K562 (cell line): Measurements from ENCODE around the gene SP100. TPM values are rescaled to one million over a fixed set of nuclear protein-coding genes. Genes with fewer than 3 reads are reported as not detected.

Experiments used
- ATAC-seq: fragments of 200-7000 bp; cut with Tn5 transposase; 3 replicates; pipeline ENCODE4 v1.9.1; 2020; ENCODE audit warnings: moderate library complexity
- Bru-seq: library from RNA; stranded (reverse); fragments of 400-500 nt; gene quantifications from one replicate; lab custom pipeline; 2021; lab: Mats Ljungman, UMichigan
- BruChase-seq, 2 experiments: library from RNA; stranded (reverse); fragments of 400-500 nt; gene quantifications; one replicate each; lab custom pipeline; 2021; lab: Mats Ljungman, UMichigan
- BruUV-seq: library from RNA; stranded (reverse); fragments of 400-500 nt; replicated peaks from 2 replicates; lab custom pipeline; 2021; lab: Mats Ljungman, UMichigan
- CTCF ChIA-PET: fragments of 300-600 bp; formaldehyde crosslinking; extraction: SDS; loops from one replicate; lab custom pipeline; 2021; ENCODE audit warnings: low intra/inter-chr PET ratio; lab: Yijun Ruan, JAX
- POLR2A ChIA-PET: fragments of 300-600, 350-650 bp; sonication (Branson Sonifier 250); formaldehyde crosslinking; extraction: SDS; loops from one replicate; lab custom pipeline; 2021; ENCODE audit warnings: antibody characterized with exemption, inconsistent platforms; lab: Yijun Ruan, JAX
- DNase-seq, 4 experiments: peaks; one replicate each; pipeline versions ENCODE4 v3.0.0 to v3.0.0-alpha.2; 2011 to 2018; ENCODE audit warnings: low spot score in 3 of 4, mixed read lengths in 3 of 4; ENCODE audit errors: extremely low read depth in 1 of 4
- FAIRE-seq: peaks from 2 replicates; lab custom pipeline; 2011; peaks lifted over from hg19 to GRCh38; lab: Jason Lieb, UNC
- H2AFZ ChIP-seq: 2 replicates; pipeline ENCODE4 v1.6.0; 2011; ENCODE audit warnings: low read depth, low read length, control low read depth, inconsistent platforms
- H3K27ac ChIP-seq: fragments of 200-600 bp; 3 replicates; pipeline ENCODE4 v1.8.0; 2011; ENCODE audit warnings: low read depth, mild to moderate bottlenecking, control low read depth, inconsistent platforms, low read length, moderate library complexity, mixed read lengths; ENCODE audit errors: extremely low read depth
- H3K27me3 ChIP-seq, 2 experiments: fragments of 300-600 bp in 1 of 2; 2 replicates in 1 of 2; 3 replicates in 1 of 2; pipeline versions ENCODE4 v1.6.0 to v1.8.0; 2011; ENCODE audit warnings: inconsistent platforms in 2 of 2, low read length in 2 of 2, mild to moderate bottlenecking in 1 of 2, mixed read lengths in 1 of 2, moderate library complexity in 1 of 2; ENCODE audit not compliant: control insufficient read depth in 2 of 2, insufficient read depth in 2 of 2
- H3K36me3 ChIP-seq: fragments of 300-600 bp; 3 replicates; pipeline ENCODE4 v1.8.0; 2011; ENCODE audit warnings: mild to moderate bottlenecking, low read length, inconsistent platforms; ENCODE audit not compliant: control insufficient read depth, insufficient read depth
- H3K4me1 ChIP-seq, 2 experiments: fragments of 200-600 bp in 1 of 2; replicated peaks in 1 of 2; 2 replicates in 1 of 2; 3 replicates in 1 of 2; pipeline versions ENCODE4 v1.5.1 to v1.8.0; 2011; ENCODE audit warnings: inconsistent platforms in 2 of 2, low read length in 2 of 2, mild to moderate bottlenecking in 1 of 2, mixed read lengths in 1 of 2, moderate library complexity in 1 of 2; ENCODE audit not compliant: control insufficient read depth in 2 of 2, insufficient read depth in 2 of 2
- H3K4me2 ChIP-seq: 2 replicates; pipeline ENCODE4 v1.6.1; 2011; ENCODE audit warnings: low read length, control low read depth, inconsistent platforms, mixed read lengths; ENCODE audit not compliant: insufficient read depth
- H3K4me3 ChIP-seq: fragments of 200-600 bp; sonication (generic), shearing (Covaris generic); 2 replicates; pipeline ENCODE4 v1.5.1; 2016; ENCODE audit warnings: control low read depth, inconsistent platforms
- H3K79me2 ChIP-seq: fragments of 200-600 bp; 3 replicates; pipeline ENCODE4 v1.8.0; 2011; ENCODE audit warnings: low read length, inconsistent platforms; ENCODE audit not compliant: control insufficient read depth, insufficient read depth
- H3K9ac ChIP-seq, 2 experiments: 2 replicates each; pipeline versions ENCODE4 v1.6.0 to v1.6.1; 2011; ENCODE audit warnings: low read depth in 2 of 2, low read length in 2 of 2, control low read depth in 1 of 2, inconsistent platforms in 1 of 2, mild to moderate bottlenecking in 1 of 2, mixed read lengths in 1 of 2; ENCODE audit not compliant: insufficient read depth in 1 of 2
- H3K9me1 ChIP-seq: one replicate; pipeline ENCODE4 v1.6.0; 2011; ENCODE audit warnings: inconsistent platforms, mild to moderate bottlenecking, low read length, moderate library complexity; ENCODE audit not compliant: control insufficient read depth, insufficient read depth
- H3K9me3 ChIP-seq: replicated peaks from 2 replicates; pipeline ENCODE4 v1.5.1; 2011; ENCODE audit warnings: low read depth, low read length, inconsistent platforms; ENCODE audit not compliant: control insufficient read depth, insufficient read depth
- H4K20me1 ChIP-seq: replicated peaks from 2 replicates; pipeline ENCODE4 v1.6.1; 2011; ENCODE audit warnings: low read length, inconsistent platforms, mixed read lengths; ENCODE audit not compliant: control insufficient read depth, insufficient read depth
- DPF2 ChIP-seq: fragments of 450-650 bp; IDR thresholded peaks from 2 replicates; pipeline ENCODE4 v1.6.1; 2016
- FOSL1 ChIP-seq: fragments of 200-800 bp; sonication (Bioruptor generic); conservative IDR thresholded peaks from 2 replicates; pipeline ENCODE4 v1.6.1; 2016; ENCODE audit warnings: missing genetic modification characterization, missing compliant biosample characterization
- FOXK2 ChIP-seq, 2 experiments: fragments of 450-650 bp; IDR thresholded peaks in 1 of 2; conservative IDR thresholded peaks in 1 of 2; 2 replicates each; pipeline ENCODE4 v1.6.1; 2016; ENCODE audit warnings: low read depth in 2 of 2, mild to moderate bottlenecking in 1 of 2
- HDAC1 ChIP-seq, 2 experiments: fragments of 450-650 bp; IDR thresholded peaks; 2 replicates each; pipeline ENCODE4 v1.6.1; 2016 to 2017; ENCODE audit warnings: inconsistent platforms in 1 of 2, mild to moderate bottlenecking in 1 of 2, moderate library complexity in 1 of 2
- JUND ChIP-seq, 2 experiments: IDR thresholded peaks; 2 replicates in 1 of 2; 3 replicates in 1 of 2; pipeline ENCODE4 v1.6.1; 2011; ENCODE audit warnings: borderline replicate concordance in 2 of 2, low read depth in 2 of 2, low read length in 2 of 2, improper control_type of control experiment in 1 of 2, missing biosample characterization in 1 of 2, missing genetic modification characterization in 1 of 2, missing genetic modification reagents in 1 of 2
- MECOM ChIP-seq: fragments of 250-450 bp; sonication (Bioruptor Pico); IDR thresholded peaks from 2 replicates; pipeline ENCODE4 v1.8.0; 2022; ENCODE audit warnings: inconsistent platforms
- PHF20 ChIP-seq: fragments of 450-650 bp; IDR thresholded peaks from 2 replicates; pipeline ENCODE4 v1.6.1; 2018; ENCODE audit not compliant: partially characterized antibody
- POLR2B ChIP-seq: fragments of 450-650 bp; IDR thresholded peaks from 2 replicates; pipeline ENCODE4 v1.6.1; 2018; ENCODE audit warnings: low read depth; ENCODE audit not compliant: partially characterized antibody
- SIN3A ChIP-seq, 2 experiments: fragments of 150-350 bp in 1 of 2; IDR thresholded peaks; 2 replicates each; pipeline ENCODE4 v1.6.1; 2011 to 2016; ENCODE audit warnings: borderline replicate concordance in 2 of 2, low read depth in 2 of 2, low read length in 2 of 2, mild to moderate bottlenecking in 2 of 2, moderate library complexity in 2 of 2; ENCODE audit not compliant: control insufficient read depth in 1 of 2
- SP1 ChIP-seq: sonication (generic); formaldehyde crosslinking; IDR thresholded peaks from 2 replicates; pipeline ENCODE4 v1.8.1; 2022; ENCODE audit warnings: mild to moderate bottlenecking, missing genetic modification reagents
- SUPT5H ChIP-seq: fragments of 450-650 bp; IDR thresholded peaks from 2 replicates; pipeline ENCODE4 v1.6.1; 2016
- THRAP3 ChIP-seq: fragments of 450-650 bp; IDR thresholded peaks from 2 replicates; pipeline ENCODE4 v1.6.1; 2016; ENCODE audit warnings: mild to moderate bottlenecking, inconsistent platforms, borderline replicate concordance
- ZBTB7A ChIP-seq: IDR thresholded peaks from 2 replicates; pipeline ENCODE4 v1.6.1; 2011; ENCODE audit warnings: low read depth, mild to moderate bottlenecking, low read length, moderate library complexity, borderline replicate concordance; ENCODE audit not compliant: control insufficient read depth
- WGBS: fragments of 100-300 bp; shearing (Covaris generic); methylation state at CpG from one replicate; pipeline ENCODE4 v1.1.6; 2016; ENCODE audit warnings: low coverage, mixed read lengths; ENCODE audit not compliant: insufficient coverage; ENCODE audit errors: missing lambda C conversion rate; 5-methylcytosine and 5-hydroxymethylcytosine counted together
- in situ Hi-C: fragments of 300-500 bp; cut with MboI; formaldehyde crosslinking; loops from 4 replicates; pipeline ENCODE4 v1.15.0; 2018; ENCODE audit warnings: inconsistent platforms, mixed read lengths
- intact Hi-C: fragments of 100-400 bp; cut with micrococcal nuclease; formaldehyde crosslinking; loops from 2 replicates; pipeline ENCODE4 v1.14.2; 2022
- long read RNA-seq, 3 experiments: library from polyadenylated mRNA in 2 of 3; library from RNA in 1 of 3; unstranded in 2 of 3; stranded (forward) in 1 of 3; transcript quantifications; one replicate each; pipeline ENCODE4 v2.0.0, GENCODE V29; 2019 to 2022
- polyA minus RNA-seq, 3 experiments: library from RNA; depleted of rRNA, polyadenylated mRNA; stranded (reverse); fragments of >200 nt; gene quantifications; 2 replicates each; pipeline ENCODE4 v1.2.3, GENCODE V29; 2011
- polyA plus RNA-seq, 8 experiments: library from polyadenylated mRNA; depleted of rRNA in 4 of 8; stranded (reverse) in 5 of 8; unstranded in 3 of 8; fragments of >200 nt; fragmentation: Nextera tagmentation in 2 of 8; fragmentation: Illumina TruSeq in 1 of 8; extraction: Ambion mirVana in 2 of 8; extraction: Trizol in 1 of 8; gene quantifications; 2 replicates each; pipeline versions ENCODE4 v1.2.1 to v1.2.3, GENCODE V29; 2011 to 2014; ENCODE audit warnings: inconsistent platforms in 1 of 8, missing spikeins in 1 of 8
- total RNA-seq, 7 experiments: library from RNA; depleted of rRNA in 6 of 7; stranded (reverse); fragments of >200 nt in 6 of 7; fragmentation: Illumina TruSeq in 2 of 7; extraction: Trizol in 2 of 7; gene quantifications; 2 replicates each; pipeline versions ENCODE4 v1.2.1 to v1.2.3, GENCODE V29; 2011 to 2021; ENCODE audit warnings: low replicate concordance in 1 of 7

SP100 gene
- total RNA-seq (2011; cell fraction: chromatin; rRNA removed; ENCODE audit: low replicate concordance), result 36.3 and 75.5 TPM in 2 replicates
- total RNA-seq (2011; cell fraction: nucleolus; rRNA removed), result 12.5 and 16.8 TPM in 2 replicates
- 22.3 and 31.9 TPM in 2 replicates for total RNA-seq (2011; cell fraction: nucleoplasm; rRNA removed)
- total RNA-seq (2014; rRNA removed) (32.2 and 36.7 TPM in 2 replicates), total RNA-seq (2014; rRNA removed; fragmentation: Illumina TruSeq; extraction: Trizol) (34.8 and 38.9 TPM in 2 replicates), total RNA-seq (2015; rRNA removed; fragmentation: Illumina TruSeq; extraction: Trizol) (29.7 and 31.6 TPM in 2 replicates), total RNA-seq (2021) (22.5 and 30.9 TPM in 2 replicates), polyA plus RNA-seq (2011; rRNA removed) (24.6 and 39.2 TPM in 2 replicates), polyA plus RNA-seq (2014; fragmentation: Illumina TruSeq; extraction: Trizol) (35.4 and 37.3 TPM in 2 replicates), polyA plus RNA-seq (2014; fragmentation: Nextera tagmentation; extraction: Ambion mirVana) (10 to 100 TPM; 19.2 to 23.1 TPM), polyA plus RNA-seq (2014; rRNA removed) (34.6 and 40.1 TPM in 2 replicates), polyA minus RNA-seq (2011; rRNA and poly(A)+ RNA removed) (34.8 and 43.0 TPM in 2 replicates), Bru-seq, nascent RNA (percentile 61 among the genes with signal in this experiment), BruChase-seq, experiment 1, labeled RNA remaining after a 2-hour chase (percentile 65 among the genes with signal in this experiment), BruChase-seq, experiment 2, labeled RNA remaining after a 6-hour chase (percentile 62 among the genes with signal in this experiment)
- polyA plus RNA-seq (2011; cell fraction: cytosol; rRNA removed), result 7.5 and 9.3 TPM in 2 replicates
- polyA plus RNA-seq (2011; cell fraction: nucleus; rRNA removed), result 18.6 and 21.3 TPM in 2 replicates
- polyA plus RNA-seq (2012), result 23.7 and 24.4 TPM in 2 replicates
- 7.8 and 11.8 TPM in 2 replicates for polyA minus RNA-seq (2011; cell fraction: cytosol; rRNA and poly(A)+ RNA removed)
- 17.1 and 29.7 TPM in 2 replicates for polyA minus RNA-seq (2011; cell fraction: nucleus; rRNA and poly(A)+ RNA removed)
- long read RNA-seq, experiment 1, transcript SP100-205 (14 exons, 1,802 nt), result minor isoform, 6 of 89 reads
- long read RNA-seq, experiment 1, transcript SP100-204 (15 exons, 1,898 nt), result major isoform, 41 of 89 reads
- long read RNA-seq, experiment 1, partial matches to known transcripts, result 15 of 89 reads
- long read RNA-seq, experiment 1, other reads (novel, unspliced or antisense), result 24 of 89 reads
- long read RNA-seq, experiment 2, transcript SP100-204 (15 exons, 1,898 nt), result major isoform, 8 of 29 reads
- long read RNA-seq, experiment 2, partial matches to known transcripts, result 5 of 29 reads
- long read RNA-seq, experiment 2, other reads (novel, unspliced or antisense), result 12 of 29 reads
- long read RNA-seq, experiment 3, transcript SP100-204 (15 exons, 1,898 nt), result major isoform, 12 of 35 reads
- long read RNA-seq, experiment 3, partial matches to known transcripts, result 13 of 35 reads
- long read RNA-seq, experiment 3, other reads (novel, unspliced or antisense), result 10 of 35 reads

DNA sequence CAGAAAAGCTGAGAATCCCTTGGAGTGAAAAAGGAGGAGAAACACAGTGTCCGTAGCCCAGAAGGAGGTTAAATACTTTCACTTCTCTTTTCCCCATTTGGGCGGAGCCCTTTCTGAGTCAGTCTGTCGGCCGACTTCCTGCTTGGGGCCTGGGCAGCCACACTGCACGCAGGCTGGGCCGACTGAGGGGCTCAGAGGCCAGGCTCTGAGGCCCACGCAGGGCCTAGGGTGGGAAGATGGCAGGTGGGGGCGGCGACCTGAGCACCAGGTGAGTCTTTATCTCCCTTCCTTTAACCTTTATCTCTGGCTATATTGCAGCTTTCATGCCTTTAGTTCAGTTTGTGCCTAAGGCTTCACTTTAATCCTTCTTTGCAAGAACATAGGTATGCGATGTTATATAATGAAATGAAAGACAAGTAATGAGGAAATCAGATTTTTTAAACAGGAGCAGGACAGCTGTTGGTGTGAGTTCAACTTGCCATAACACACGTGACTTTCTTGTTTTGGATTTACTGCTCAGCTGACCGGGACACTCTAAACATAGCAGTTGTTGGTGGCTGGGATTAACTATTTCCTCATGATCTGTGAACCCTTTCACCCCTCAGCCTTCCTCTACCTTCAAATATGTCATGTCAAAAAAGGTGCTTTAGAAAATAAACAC, at the start of gene SP100:
Gene SP100, plus strand, starts transcription at position 141 of the 661 bp plus-strand sequence. Its CDS starts 96 bp downstream, at position 237.
- Histone ChIP-seq H3K4me3 (peak within 1 kb of the TSS; percentile 58), H3K9ac (peak within 1 kb of the TSS; percentile 85 to 91), H3K9me3 (no peaks in the 10 kb centered on the region), H3K27me3 (no peaks in the 10 kb centered on the region), H2AFZ (peak within 1 kb of the TSS; percentile 93), H3K36me3 (no peaks in the 10 kb centered on the region; the same call in 2 of the 3 replicates), H3K27ac (peak within 1 kb of the TSS; percentile 90), H3K4me2 (peak within 1 kb of the TSS; percentile 91), H3K79me2 (peaks cover 48% of the 10 kb centered on the region), H4K20me1 (no peaks in the 10 kb centered on the region), H3K9me1 (no peaks in the 10 kb centered on the region), H3K4me1 (peaks cover 14 to 23% of the 10 kb centered on the region in 2 experiments; a peak in 4 of 5 replicates)
- peak; percentile 81 for ATAC-seq
- BruUV-seq, result TSS peak; percentile 59
- peak; percentile 72 for FAIRE-seq
- ChIA-PET POLR2A (interaction anchor here (0.7 to 0.9 kb wide), 2 partner anchors 8 to 298 kb away, joined by 3 read pairs; no protein-coding TSS in a partner anchor), CTCF (no interaction called here)
- DNase-seq, result peak; percentile 34 to 81 (median 44)
- WGBS, result 0% methylated on average over 8 of the region's 12 CpGs
- in situ Hi-C loops, result no loop called here
- intact Hi-C loops, result loop anchor here (2.0 to 10.0 kb wide), 3 partner anchors 25 to 299 kb away; partner anchors contain the start of gene CAB39
- TF ChIP-seq HDAC1 (IDR thresholded peaks at IDR 0.05) (peak in 1 of 2 experiments; percentile 66; a peak in 1 of 4 replicates), DPF2 (peak; percentile 43; the same call in 1 of the 2 replicates), FOXK2 (conservative IDR thresholded peaks at IDR 0.05 in 1 of 2, IDR thresholded peaks at IDR 0.05 in 1 of 2; ENCODE audit: low read depth in 2 of 2) (peak; percentile 76 to 77), MECOM (CRISPR knock-in tag) (no peak), SUPT5H (peak; percentile 73), ZBTB7A (peak; percentile 52; the same call in 1 of the 2 replicates), SIN3A (IDR thresholded peaks at IDR 0.05; ENCODE audit: borderline replicate concordance in 2 of 2, control insufficient read depth in 1 of 2, low read depth in 2 of 2, low read length in 2 of 2) (peak in 1 of 2 experiments; percentile 74; a peak in 1 of 4 replicates), FOSL1 (tag) (peak; percentile 62), SP1 (0 out of 2 replicates have a peak, but pooled peaks have one; percentile 37), JUND (IDR thresholded peaks at IDR 0.05; ENCODE audit: borderline replicate concordance, low read depth, low read length) (peak; percentile 67), JUND (tag; IDR thresholded peaks at IDR 0.05; ENCODE audit: borderline replicate concordance, low read depth, low read length) (no peak; the same call in 2 of the 3 replicates), PHF20 (peak; percentile 65), THRAP3 (no peak), POLR2B (peak; percentile 38)
